Measurements from ENCODE around the gene TRAPPC4. TPM values are rescaled to one million over a fixed set of nuclear protein-coding genes. Genes with fewer than 3 reads are reported as not detected.

The TRAPPC4 gene
- total and polyA plus RNA-seq, 2 of the 8 experiments (the other 6 are each of a cell fraction or from before 2014, with no cell fraction given) = 94.3 to 223 TPM

DNA sequence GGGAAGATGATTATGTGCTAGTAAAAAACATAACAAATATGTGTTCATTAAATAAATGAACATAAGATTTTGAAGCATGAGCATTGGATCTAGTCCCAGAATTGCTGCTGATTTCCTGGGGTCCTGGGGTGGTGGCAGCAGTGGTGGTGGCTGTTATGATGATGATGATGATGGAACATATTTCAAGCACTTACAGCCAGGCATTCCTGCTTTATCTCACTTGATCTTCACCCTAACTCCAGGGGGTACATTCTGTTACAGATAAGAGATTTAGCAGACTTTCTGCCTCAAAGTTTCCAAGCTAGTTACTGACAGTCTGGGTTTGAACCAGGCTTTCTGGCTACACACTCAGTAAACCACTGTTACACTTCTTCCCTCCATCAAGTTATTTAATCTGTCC, 5.2 kb downstream of the TRAPPC4 start (continued):
- no peak for TF ChIP-seq TBP (IDR thresholded peaks at IDR 0.05; ENCODE audit: low read depth, low read length)
- TF ChIP-seq, protein P1, sequence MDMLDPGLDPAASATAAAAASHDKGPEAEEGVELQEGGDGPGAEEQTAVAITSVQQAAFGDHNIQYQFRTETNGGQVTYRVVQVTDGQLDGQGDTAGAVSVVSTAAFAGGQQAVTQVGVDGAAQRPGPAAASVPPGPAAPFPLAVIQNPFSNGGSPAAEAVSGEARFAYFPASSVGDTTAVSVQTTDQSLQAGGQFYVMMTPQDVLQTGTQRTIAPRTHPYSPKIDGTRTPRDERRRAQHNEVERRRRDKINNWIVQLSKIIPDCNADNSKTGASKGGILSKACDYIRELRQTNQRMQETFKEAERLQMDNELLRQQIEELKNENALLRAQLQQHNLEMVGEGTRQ (IDR thresholded peaks at IDR 0.05; ENCODE audit: low read length) = no peak
